Nephron progenitor cell (in vitro differentiated cells): ENCODE measurements around the gene SH3BP5L.

Experiments
- DNase-seq: peaks from one replicate; pipeline ENCODE4 v3.0.0; 2021
- H3K27ac Mint-ChIP-seq: 2 replicates; pipeline ENCODE4 v1.8.0; 2021; ENCODE audit warnings: mild to moderate bottlenecking, moderate library complexity, mixed read lengths
- H3K27me3 Mint-ChIP-seq: 2 replicates; pipeline ENCODE4 v1.8.0; 2021; ENCODE audit warnings: mild to moderate bottlenecking, low read depth, mixed read lengths; ENCODE audit not compliant: poor library complexity
- H3K36me3 Mint-ChIP-seq: 2 replicates; pipeline ENCODE4 v1.8.0; 2021; ENCODE audit warnings: low read depth, mixed read lengths
- H3K4me1 Mint-ChIP-seq: 2 replicates; pipeline ENCODE4 v1.8.0; 2021; ENCODE audit warnings: mixed read lengths
- H3K4me3 Mint-ChIP-seq: 2 replicates; pipeline ENCODE4 v1.8.0; 2021; ENCODE audit warnings: mild to moderate bottlenecking, moderate library complexity, mixed read lengths
- H3K9me3 Mint-ChIP-seq: 2 replicates; pipeline ENCODE4 v1.8.0; 2021; ENCODE audit warnings: mild to moderate bottlenecking, moderate library complexity, mixed read lengths
- CTCF ChIP-seq: fragments of 200-600 bp; sonication (generic); IDR thresholded peaks from 2 replicates; pipeline ENCODE4 v1.5.0; 2021; ENCODE audit warnings: antibody characterized with exemption

The SH3BP5L gene

DNA sequence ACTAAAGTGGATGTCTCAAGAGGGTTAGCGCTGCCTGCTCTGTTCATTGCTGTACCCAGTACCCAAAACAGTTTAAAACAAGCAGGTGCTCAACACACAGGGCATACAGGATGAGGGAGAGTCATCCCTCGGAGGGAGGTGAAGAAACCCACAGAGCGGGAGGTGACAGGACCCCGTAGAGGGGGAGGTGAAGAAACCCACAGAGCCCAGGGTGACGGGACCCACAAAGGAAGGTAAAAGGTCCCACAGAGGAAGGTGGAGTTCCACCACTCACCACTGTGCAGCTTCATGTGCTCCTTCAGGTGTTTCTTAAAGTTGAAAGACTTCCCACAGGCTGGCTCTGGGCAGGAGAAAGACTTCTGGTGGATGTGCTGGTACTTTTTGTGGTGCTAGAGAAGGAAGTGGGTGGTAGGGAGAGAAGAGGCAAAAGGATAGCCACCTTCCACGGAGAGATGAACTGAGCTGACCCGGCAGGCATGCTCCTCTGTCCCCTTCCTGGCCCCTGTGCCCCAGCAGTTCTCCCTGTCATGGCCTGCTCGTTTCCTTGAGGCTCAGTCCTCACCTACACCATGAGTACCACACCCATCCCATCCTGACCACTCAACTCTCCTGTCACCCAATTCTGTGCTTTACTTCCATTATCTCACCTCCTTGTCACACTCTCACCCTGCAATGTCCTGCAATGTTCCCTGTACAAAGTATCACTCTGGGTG lies 28.1 kb upstream of the SH3BP5L start:
- no peaks in the 10 kb centered on the region for H3K9me3 Mint-ChIP-seq
- no peak overlapping the region for H3K4me3 Mint-ChIP-seq
- H3K27ac Mint-ChIP-seq, result no peak overlapping the region
- H3K4me1 Mint-ChIP-seq, result peaks cover 27% of the 10 kb centered on the region
- H3K27me3 Mint-ChIP-seq, result peaks cover 4% of the 10 kb centered on the region
- peaks cover 22% of the 10 kb centered on the region for H3K36me3 Mint-ChIP-seq
- DNase-seq, result no peak
- no peak for TF ChIP-seq CTCF

DNA sequence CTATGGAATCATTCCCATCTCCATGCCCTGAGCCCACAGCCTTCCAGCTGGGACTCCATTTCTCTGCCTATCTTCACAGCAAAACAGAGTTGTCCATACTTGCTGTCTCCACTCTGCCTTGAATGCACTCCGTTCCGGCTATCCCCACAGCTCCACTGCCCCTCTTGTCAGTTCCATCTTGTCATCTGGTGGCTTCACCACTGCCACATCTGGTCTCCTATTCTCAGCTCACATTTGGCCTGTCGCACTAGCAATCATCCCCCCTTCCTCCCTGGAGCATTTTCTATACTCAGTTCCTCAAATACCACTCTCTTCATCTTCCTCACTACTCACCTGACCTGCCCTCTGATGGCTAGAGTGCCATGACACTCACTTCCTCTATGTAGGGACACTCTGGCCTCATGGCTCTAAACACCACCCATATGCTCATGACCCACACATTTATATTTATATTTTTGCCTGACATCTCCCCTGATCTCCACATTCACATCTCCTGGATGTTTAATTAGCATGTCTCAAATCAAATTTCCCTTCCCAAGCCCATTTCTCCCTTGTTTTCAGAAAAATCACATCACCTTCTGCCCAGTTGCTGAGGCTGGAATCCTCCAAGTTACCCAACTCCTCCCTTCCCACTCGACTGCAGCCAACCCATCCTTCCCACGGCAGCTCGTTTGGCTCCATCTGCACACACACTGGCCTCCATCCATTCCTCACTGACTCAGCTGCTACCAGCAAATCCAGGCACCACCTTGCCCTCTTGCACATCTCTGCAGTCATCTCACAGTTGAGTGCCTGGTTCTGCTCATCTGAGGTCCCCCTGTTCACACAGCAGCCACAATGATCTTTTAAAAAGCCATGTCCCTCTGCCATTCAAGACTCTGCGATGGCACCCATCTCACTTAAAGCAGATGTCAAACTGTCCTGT lies 27.0 kb upstream of the SH3BP5L start:
- Mint-ChIP-seq H3K4me1 (peaks cover 19% of the 10 kb centered on the region), H3K9me3 (no peaks in the 10 kb centered on the region), H3K4me3 (no peak overlapping the region), H3K27me3 (no peaks in the 10 kb centered on the region), H3K27ac (no peak overlapping the region), H3K36me3 (peaks cover 27% of the 10 kb centered on the region)
- TF ChIP-seq CTCF, result no peak
- no peak for DNase-seq

DNA sequence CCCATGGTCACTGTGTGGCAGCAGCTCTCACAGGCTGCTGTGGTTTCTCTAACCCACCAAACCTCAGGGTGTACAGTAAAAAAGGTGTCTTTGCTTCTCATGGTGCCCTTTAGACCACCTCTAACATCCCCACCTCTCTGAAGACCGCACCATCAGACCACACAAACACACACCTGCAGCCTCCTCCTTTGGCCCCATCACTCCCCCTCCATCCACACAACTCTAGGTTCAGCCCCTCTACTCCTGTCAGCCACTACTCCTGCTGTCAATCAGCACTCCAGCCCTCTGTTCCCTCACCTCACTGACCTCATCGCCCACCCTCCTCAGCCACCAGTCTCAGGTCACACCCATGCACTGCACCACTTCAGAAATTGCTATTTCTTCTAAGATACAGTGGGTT lies 25.7 kb upstream of the SH3BP5L start:
- H3K9me3 Mint-ChIP-seq, result no peaks in the 10 kb centered on the region
- no peak for TF ChIP-seq CTCF
- no peak for DNase-seq
- H3K4me1 Mint-ChIP-seq, result peaks cover 5% of the 10 kb centered on the region
- H3K27ac Mint-ChIP-seq, result no peak overlapping the region
- no peaks in the 10 kb centered on the region for H3K27me3 Mint-ChIP-seq
- peaks cover 26% of the 10 kb centered on the region for H3K36me3 Mint-ChIP-seq
- no peak overlapping the region for H3K4me3 Mint-ChIP-seq

DNA sequence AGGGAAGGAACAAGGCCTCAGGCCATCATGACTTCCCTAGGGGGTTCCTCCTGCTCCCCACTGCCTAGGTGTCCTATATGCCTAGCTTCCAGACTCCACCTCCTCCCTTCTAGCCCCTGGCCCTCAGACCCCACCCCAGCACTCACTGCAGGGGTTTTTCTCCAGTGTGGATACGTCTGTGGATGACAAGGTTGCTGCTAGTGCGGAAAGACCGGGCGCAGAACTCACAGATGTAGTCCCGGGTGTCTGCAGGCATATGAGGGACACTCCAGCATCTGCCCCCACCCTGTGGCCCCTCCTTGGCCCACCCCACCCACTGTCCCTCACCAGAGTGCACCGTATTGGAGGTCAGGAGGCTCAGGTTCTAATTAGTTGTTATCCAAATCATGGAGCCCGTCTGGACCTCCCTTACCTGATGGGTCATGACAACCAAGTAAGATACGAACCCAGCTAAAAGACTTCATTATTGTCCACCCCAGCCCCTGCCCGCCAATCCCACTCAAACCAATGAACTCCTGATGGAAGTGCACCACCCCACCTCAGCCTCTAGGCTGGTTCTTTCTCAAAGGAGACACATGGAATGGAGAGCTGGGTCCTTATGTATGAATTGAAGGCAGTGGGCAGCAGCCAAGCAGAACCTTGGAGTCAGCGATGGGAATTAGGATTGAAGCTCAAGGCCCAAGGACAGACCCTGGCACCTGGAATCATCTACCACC lies 25.0 kb upstream of the SH3BP5L start:
- TF ChIP-seq CTCF, result no peak
- DNase-seq, result no peak
- H3K9me3 Mint-ChIP-seq, result no peaks in the 10 kb centered on the region
- peaks cover 23% of the 10 kb centered on the region for H3K36me3 Mint-ChIP-seq
- no peak overlapping the region for H3K4me3 Mint-ChIP-seq
- no peak overlapping the region for H3K27ac Mint-ChIP-seq
- no peaks in the 10 kb centered on the region for H3K27me3 Mint-ChIP-seq
- H3K4me1 Mint-ChIP-seq, result no peaks in the 10 kb centered on the region

- Mint-ChIP-seq H3K27ac (peak overlapping the region; percentile 97), H3K27me3 (no peaks in the 10 kb centered on the region), H3K4me3 (no peak overlapping the region), H3K36me3 (peaks cover 21% of the 10 kb centered on the region), H3K4me1 (no peaks in the 10 kb centered on the region), H3K9me3 (no peaks in the 10 kb centered on the region)
- no peak for DNase-seq
- no peak for TF ChIP-seq CTCF
Measured at GRCh38 chr1:248850124-248850523, 24.4 kb upstream of the SH3BP5L start.
